Lung microvascular endothelial cell (primary cell): ENCODE measurements around the gene THOC2. TPM values are rescaled to one million over a fixed set of nuclear protein-coding genes. Genes with fewer than 3 reads are reported as not detected.
A peak's percentile ranks its signal among the peaks of the same experiment; 100 is the strongest.
"Not testable (repeated sequence)": the region's sequence is repeated elsewhere in the genome, so short reads cannot be mapped to it uniquely, and the experiment has no call there.

Source experiments
- DNase-seq, 2 donors: peaks; one replicate each; pipeline versions ENCODE4 v3.0.0 to v3.0.0-alpha.2; 2010; ENCODE audit warnings: low read depth in 2 of 2
- total RNA-seq: library from RNA; depleted of rRNA; stranded (reverse); fragments of >200 nt; gene quantifications from 2 replicates; pipeline ENCODE4 v1.2.1, GENCODE V29; 2014

Gene THOC2
- total RNA-seq, 1 donor from 2014 or later, result 40.7 TPM

DNA sequence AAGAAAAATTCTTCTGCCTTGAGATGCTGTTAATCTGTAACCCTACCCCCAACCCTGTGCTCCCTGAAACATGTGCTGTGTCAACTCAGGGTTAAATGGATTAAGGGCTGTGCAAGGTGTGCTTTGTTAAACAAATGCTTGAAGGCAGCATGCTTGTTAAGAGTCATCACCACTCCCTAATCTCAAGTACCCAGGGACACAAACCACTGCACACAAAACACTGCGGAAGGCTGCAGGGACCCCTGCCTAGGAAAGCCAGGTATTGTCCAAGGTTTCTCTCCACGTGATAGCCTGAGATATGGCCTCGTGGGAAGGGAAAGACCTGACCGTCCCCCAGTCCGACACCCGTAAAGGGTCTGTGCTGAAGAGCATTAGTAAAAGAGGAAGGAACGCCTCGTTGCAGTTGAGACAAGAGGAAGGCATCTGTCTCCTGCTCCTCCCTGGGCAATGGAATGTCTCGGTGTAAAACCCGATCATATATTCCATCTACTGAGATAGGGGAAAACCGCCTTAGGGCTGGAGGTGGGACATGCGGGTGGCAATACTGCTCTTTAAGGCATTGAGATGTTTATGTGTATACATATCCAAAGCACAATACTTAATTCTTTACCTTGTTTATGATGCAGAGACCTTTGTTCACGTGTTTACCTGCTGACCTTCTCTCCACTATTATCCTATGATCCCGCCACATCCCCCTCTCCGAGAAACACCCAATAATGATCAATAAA, 53.0 kb downstream of the THOC2 start:
- not testable (repeated sequence) for DNase-seq

DNA sequence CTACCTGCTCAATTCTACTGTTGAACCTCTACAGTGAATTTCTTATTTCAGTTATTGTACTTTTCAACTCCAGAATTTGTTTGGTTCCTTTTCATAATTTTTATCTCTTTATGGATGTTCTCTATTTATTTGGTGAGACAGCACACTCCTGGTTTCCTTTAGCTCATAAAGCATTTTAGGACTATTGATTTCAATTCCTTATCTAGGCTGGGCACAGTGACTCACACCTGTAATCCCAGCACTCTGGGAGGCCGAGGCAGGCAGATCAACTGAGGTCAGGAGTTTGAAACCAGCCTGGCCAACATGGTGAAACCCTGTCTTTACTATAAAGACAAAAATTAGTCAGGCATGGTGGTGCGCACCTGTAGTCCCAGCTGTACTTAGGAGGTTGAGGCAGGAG, 57.7 kb downstream of the THOC2 start:
- no peak for DNase-seq

DNA sequence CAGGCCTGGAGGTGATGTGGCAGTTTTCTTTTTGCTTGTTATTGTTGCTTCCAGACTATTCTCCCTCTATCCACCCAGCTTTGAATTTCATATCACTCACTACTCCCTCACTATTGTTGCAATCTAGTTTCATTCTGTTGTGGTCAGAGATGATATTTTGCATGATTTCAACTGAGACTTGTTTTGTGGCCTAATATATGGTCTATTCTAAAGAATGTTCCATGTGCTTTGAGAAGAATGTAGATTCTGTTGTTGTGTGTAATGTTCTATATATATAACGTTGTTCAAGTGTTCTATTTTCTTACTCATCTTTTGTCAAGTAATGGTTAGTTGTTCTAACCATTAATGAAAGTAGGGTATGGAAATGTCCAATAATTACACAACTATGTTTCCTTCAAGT, 59.0 kb downstream of the THOC2 start:
- DNase-seq, result no peak

DNA sequence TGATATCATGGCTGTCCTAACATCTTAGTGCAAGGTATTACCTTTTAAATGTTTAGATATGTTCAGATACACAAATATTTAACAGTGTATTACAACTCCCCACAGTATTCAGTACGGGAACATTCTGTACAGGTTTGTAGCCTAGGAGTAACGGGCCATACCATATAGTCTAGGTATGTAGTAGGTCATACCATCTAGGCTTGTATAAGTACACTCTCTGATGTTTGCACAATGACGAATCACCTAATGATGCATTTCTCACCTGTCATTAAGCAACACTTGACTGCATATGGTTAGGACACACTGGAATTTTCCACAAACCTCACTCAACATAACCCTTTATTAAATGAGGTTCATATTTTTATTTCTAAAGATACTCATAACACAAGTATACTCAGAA, 67.7 kb downstream of the THOC2 start:
- DNase-seq, result no peak

DNA sequence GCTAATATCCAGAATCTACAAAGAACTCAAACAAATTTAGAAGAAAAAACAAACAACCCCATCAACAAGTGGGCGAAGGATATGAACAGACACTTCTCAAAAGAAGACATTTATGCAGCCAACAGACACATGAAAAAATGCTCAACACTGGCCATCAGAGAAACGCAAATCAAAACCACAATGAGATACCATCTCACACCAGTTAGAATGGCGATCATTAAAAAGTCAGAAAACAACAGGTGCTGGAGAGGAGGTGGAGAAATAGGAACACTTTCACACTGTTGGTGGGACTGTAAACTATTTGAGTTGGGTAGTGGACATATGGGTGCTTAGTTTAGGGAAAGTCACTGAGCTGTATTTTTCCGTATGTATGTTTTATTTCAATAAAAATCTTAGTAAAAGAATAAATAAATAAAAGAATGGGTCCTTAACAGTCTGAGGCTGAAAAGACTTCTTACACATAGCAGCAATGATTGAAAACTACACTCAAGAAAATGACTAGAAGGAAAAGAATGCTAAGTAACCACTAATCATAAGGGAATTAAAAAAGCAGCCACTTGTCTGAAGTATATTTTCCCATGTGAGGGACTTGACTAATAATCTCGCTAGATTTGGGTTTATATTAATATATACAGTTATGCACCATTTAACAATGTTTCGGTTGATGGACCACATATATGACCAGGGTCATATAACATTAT, 68.2 kb downstream of the THOC2 start:
- not testable (repeated sequence) for DNase-seq

DNA sequence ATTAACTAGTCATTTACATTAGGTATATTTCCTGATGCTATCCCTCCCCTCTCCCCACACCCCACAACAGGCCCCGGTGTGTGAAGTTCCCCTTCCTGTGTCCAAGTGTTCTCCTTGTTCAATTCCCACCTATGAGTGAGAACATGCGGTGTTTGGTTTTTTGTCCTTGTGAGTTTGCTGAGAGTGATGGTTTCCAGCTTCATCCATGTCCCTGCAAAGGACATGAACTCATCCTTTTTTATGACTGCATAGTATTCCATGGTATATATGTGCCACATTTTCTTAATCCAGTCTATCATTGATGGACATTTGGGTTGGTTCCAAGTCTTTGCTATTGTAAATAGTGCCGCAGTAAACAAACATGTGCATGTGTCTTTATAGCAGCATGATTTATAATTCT, 69.1 kb downstream of the THOC2 start:
- not testable (repeated sequence) for DNase-seq

DNA sequence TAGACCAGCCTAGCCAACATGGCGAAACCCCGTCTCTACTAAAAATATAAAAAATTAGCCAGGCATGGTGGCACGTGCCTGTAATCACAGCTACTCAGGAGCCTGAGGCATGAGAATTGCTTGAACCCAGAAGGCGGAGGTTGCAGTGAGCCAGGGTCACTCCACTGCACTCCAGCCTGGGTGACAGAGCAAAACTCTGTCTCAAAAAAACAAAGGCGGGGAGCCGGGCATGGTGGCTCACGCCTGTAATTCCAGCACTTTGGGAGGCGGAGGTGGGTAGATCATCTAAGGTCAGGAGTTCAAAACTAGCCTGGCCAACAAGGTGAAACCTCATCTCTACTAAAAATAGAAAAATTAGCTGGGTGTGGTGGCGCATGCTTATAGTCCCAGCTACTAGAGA, 76.3 kb downstream of the THOC2 start:
- not testable (repeated sequence) for DNase-seq

DNA sequence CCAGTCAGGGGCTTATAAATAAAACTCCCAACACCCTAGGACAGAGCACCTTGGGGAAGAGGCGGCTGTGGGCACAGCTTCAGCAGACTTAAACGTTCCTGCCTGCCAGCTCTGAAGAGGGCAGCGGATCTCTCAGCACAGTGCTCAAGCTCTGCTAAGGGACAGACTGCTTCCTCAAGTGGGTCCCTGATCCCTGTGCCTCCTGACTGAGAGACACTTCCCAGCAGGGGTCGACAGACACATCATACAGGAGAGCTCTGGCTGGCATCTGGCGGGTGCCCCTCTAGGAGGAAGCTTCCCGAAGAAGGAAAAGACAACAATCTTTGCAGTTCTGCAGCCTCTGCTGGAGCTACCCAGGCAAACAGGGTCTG, 84.1 kb downstream of the THOC2 start:
- DNase-seq, result not testable (repeated sequence)

DNA sequence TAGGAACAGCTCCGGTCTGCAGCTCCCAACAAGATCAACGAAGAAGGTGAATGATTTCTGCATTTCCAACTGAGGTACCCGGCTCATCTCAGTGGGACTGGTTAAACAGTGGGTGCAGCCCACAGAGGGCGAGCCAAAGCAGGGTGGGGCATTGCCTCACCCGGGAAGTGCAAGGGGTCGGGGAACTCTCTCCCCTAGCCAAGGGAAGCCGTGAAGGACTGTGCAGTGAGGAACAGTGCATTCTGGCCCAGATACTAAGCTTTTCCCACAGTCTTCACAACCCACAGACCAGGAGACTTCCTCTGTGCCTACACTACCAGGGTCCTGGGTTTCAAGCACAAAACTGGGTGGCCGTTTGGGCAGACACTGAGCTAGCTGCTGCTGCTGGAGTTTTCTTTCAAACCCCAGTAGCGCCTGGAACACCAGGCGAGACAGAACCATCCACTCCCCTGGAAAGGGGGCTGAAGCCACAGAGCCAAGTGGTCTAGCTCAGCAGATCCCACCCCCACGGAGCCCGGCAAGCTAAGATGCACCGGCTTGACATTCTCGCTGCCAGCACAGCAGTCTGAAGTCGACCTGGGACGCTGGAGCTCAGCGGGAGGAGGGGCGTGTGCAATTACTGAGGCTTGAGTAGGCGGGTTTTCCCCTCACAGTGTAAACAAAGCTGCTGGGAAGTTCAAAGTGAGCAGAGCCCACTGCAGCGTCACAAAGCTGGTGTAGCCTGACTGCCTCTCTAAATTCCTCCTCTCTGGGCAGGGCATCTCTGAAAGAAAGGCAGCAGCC, 84.6 kb downstream of the THOC2 start:
- DNase-seq, result peak in 1 of 2 donors; percentile 35

DNA sequence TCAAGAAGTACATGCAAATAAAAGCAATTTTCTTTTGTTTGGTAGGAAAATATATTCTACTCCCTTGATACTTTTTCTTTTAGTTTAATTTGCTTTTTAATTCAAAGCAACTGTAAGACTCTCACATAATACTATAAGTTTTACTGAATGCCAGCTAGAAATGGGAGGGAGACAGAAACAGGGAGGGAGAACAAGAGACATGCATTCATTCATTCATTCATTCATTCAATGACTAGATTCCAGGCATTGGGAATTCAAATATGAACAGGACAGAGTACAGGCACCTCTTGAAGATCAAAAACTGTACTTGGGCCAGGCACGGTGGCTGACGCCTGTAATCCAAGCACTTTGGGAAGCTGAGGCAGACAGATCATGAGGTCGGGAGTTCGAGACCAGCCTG, 85.6 kb downstream of the THOC2 start:
- DNase-seq, result no peak

DNA sequence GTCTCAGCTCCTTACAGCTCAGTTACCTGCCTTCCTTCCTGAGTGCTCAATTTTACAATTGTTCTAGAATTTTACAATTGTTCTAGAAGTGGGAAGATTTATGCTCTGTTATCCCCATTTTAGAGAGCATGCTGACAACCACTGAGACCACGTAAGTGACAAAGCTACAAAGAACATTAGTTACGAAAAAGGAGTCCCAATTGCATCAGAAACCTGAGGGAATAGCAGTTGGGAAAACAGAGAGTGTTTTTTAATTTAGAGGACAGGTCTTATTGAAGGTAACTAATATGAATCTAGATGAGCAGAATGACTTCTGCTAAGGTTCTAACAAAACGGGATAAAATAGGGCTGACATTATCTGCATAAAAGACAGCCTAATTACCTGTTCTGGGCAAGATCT, 103.3 kb downstream of the THOC2 start:
- DNase-seq, result no peak

DNA sequence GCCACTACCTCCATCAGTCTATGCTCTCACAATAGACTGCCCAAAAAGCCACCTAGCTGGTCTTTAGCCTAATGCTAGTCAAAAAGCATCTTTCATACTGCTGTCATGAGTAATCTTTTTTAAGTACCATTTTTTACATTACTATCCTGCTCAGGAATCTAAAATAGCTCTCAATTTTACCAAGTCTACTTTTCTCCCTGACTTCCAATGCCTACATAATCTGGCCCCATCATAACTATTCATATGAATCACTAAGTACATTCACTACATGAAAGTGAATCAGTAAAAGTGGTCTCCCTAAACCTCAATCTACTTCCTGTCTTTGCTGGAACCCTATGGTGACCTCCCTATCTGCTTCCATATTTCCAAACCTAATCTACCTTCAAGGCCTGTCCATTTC, 105.9 kb downstream of the THOC2 start:
- no peak for DNase-seq

DNA sequence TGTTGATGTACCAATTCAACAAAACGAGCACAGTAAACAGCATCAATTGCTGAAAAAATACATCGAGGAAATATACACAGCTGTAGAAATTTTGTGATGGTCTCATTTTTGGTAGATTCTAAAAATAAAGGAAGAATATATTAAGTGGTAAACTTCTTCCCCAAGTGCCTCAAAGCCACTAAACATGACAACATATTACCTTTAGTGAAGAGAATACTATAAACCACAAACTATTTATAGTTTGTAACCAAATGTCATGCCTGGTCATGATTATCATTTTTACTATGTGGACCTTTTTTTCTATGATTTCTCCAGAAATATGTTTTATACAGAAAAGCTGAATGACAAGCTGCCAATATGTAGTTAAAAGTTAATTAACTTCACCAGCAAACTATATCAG, 106.9 kb downstream of the THOC2 start:
- no peak for DNase-seq

DNA sequence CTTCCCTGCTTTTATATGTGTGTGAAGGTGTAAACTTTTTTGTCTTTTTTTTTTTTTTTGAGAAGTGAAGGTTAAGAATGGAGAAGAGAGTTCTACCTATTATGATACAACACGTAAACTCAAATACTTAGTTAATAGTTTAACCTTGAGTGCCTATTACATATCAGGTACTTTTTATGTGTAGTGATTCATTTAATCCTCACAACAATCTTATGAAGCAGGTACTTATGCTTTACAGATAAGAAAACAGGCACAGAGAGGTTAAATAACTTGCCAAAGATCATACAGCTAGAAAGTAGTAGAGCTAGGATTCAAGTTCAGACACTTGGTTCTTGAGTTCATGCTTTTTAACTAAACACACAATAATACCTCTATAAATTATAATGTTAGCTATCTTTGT, 107.4 kb downstream of the THOC2 start:
- no peak for DNase-seq

DNA sequence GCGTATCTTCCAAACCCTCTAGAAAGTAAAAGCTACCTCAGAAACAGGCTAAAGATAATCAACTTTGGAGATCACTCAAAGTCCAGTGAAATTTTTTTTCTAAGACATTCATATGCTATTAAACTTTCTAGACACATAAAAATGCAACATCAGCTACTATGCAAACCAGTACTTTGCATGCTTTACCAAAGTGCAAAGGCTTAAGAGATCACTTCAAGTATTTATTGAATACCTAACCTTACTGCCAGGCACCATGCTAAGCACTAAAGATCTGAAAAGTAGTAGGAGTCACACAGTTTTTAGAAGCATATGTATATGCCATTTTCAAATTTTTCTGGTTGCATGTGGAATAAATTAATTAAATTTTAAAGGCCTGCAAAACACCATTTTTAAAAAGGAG, 115.8 kb downstream of the THOC2 start:
- DNase-seq, result no peak

DNA sequence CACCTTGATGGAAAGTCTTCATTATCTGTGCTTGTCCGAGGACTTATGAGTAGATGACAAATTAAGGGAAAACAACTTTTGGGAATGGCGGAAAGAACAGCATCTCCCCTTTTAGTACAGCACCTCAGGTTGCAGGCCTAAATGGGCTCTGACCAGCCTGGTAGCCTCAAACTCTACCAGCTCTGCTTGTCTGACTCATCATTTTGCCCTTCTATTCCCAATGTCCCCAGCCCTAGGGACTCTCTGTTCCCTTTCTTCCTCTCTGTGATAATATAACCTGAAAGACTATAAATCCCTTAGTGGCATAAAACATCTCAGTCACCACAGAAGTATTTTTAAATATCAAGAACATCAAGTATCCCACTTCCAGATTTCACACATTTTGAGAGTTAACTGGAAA, 121.9 kb downstream of the THOC2 start:
- DNase-seq, result no peak

DNA sequence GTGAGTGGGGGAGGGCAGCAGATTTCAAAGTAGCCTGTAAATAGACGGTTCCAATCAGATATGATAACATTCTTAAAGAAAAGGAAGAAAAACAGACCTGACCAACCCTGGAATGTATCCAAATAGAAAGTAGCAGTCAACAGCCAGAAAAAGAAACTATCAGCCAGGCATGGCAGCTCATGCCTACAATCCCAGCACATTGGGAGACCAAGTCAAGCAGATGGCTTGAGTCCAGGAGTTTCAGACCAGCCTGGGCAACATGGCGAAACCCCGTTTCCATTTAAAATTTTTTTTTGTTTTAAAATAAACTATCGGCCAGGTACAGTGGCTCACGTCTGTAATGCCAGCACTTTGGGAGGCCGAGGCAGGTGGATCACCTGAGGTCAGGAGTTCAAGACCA, 125.0 kb downstream of the THOC2 start:
- peak in 1 of 2 donors; percentile 0 for DNase-seq

DNA sequence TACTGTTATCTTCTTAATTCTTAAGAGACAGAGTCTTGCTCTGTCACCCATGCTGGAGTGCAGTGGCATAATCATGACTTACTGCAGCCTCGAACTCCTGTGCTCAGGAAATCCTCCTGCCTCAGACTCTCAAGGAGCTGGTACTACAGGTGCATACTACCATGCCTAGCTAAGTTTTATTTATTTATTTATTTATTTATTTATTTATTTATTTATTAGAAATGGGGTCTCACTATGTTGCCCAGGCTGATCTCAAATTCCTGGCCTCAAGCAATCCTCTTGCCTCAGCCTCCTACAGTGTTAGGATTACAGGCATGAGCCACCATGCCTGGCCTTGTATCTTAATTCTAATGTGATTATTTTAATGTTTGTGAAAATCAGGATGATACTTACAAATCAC, 125.6 kb downstream of the THOC2 start:
- DNase-seq, result no peak

DNA sequence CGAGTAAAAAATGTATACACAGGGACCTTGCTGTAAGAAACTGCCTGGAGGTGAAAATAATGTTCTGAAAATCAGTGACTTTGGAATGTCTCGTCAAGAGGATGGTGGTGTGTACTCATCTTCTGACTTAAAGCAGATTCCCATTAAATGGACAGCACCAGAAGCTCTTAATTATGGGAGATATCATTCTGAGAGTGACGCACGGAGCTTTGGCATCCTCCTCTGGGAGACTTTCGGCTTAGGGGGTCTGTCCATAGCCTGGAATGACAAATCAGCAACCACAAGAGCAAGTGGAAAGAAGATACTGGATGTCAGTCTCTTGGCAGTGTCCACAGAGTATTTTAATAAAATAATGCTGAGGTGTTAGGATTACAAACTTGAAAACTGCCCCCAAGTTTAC, 129.4 kb downstream of the THOC2 start:
- no peak for DNase-seq

DNA sequence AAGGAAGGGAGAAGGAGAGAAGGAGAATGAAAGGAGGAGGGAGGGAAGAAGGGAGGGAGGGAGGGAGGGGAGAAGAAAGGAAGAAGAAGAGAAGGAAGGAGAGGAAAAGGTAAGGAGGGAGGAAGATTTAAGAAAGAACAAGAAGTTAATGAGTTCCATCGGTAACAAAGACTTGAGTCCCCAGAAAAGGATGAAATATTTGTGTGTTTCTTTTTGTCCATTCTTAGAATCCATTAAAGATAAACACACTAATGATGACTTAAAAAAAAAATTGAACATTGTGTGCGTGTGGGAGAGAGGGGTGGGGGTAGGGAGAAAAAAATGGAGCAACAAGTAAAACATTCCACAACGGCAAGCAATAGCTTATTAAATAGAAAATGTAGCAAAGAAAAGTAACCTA, 131.4 kb downstream of the THOC2 start:
- no peak for DNase-seq

DNA sequence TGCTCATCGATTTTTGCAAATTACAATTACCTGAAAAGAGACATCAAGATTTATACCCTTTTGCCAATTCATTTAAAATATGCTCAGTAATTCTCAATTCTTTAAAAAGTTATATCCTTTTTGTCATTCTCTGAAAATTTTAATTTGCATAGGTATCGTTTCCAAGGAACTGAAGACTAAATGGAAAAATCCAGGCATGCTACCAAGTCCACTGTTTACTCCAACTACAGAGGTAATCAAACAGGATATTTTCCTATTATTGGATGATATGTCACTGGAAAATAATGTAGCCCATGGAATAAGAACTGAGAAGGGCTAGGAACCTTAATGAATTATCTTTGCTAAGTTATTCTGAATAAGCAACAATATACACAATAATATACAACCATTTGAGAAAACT, 132.7 kb downstream of the THOC2 start:
- no peak for DNase-seq

DNA sequence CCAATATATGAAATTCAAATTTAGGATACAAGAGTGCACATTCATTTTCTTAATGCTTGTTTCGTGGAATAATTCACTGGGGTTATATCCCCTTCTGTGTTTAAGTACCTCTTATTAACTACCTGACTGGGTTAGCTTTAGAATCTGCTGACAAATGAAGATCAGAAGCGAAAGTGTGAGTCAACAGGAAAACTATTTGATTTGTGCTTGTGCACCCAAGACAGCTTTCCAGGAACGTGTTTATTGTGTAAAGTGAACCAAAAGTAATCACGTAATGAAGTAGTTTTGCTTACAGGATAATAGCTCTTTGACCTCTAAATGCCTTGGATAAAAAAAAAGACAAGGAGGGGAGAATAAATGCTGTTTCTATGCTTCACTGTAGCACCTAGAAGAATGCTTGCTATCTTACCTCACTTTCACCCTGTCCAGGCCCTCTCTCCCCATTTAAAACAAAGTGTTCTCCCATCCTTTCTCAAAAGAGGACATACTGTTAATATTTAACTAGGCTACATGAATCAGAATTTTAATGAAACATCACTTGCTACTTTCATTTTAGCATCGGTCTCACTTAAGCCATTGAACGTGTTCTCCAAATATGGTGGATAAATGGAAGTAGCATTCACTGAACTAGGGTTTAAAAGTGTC, 141.9 kb downstream of the THOC2 start:
- peak; percentile 3 to 54 for DNase-seq
